Astrocyte (in vitro differentiated cells and primary cell): ENCODE data around the gene MBD2.

Experiments
- CTCF ChIP-seq: IDR thresholded peaks from 2 replicates; pipeline ENCODE4 v1.5.1; 2011; ENCODE audit warnings: low read depth, mild to moderate bottlenecking, inconsistent platforms, low read length, moderate library complexity; ENCODE audit not compliant: insufficient read depth
- EZH2 ChIP-seq: IDR thresholded peaks from 2 replicates; pipeline ENCODE4 v1.6.1; 2012; ENCODE audit warnings: mild to moderate bottlenecking, low read length, inconsistent platforms; ENCODE audit not compliant: insufficient read depth

DNA sequence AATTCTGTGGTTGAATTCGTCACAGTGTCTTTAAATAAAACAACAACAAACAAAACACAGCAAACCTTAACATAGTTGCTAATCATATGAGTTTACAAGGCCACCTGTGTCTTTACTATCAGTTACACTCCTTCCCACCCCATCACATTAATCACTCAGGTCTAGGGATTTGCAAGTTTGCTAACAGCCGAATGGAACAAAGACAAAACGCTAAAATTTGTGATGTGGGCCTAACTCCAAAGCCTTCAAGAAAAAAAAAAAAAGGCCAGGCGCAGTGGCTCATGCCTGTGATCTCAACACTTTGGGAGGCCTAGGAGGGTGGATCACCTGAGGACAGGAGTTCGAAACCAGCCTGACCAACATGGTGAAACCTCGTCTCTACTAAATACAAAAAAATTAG lies 44.3 kb upstream of the MBD2 start:
- TF ChIP-seq CTCF = no peak
- TF ChIP-seq EZH2 = no peak
